ENCODE results near the gene ELOVL5. TPM values are rescaled to one million over a fixed set of nuclear protein-coding genes. Genes with fewer than 3 reads are reported as not detected.
"Not testable (repeated sequence)": the region's sequence is repeated elsewhere in the genome, so short reads cannot be mapped to it uniquely, and the experiment has no call there.

Gene ELOVL5
- polyA plus RNA-seq, 1 donor from 2014 or later = 31.2 TPM

- Histone ChIP-seq H3K36me3 (ENCODE audit: insufficient read depth, low read length) (no peaks in the 10 kb centered on the region), H3K79me2 (replicated peaks; ENCODE audit: insufficient read depth, low read length) (no peaks in the 10 kb centered on the region), H4K20me1 (ENCODE audit: insufficient read depth) (no peaks in the 10 kb centered on the region), H3K4me2 (ENCODE audit: low read length) (no peak overlapping the region), H2AFZ (ENCODE audit: low read depth, low read length) (no peak overlapping the region), H3K27ac (ENCODE audit: low read length) (no peak overlapping the region), H3K9me3 (ENCODE audit: low read length) (no peaks in the 10 kb centered on the region), H3K27me3 (ENCODE audit: insufficient read depth, low read depth, low read length) (no peaks in the 10 kb centered on the region), H3K4me3 (ENCODE audit: low read length) (no peak overlapping the region), H3K9ac (ENCODE audit: low read length) (no peak overlapping the region), H3K9me2 (ENCODE audit: insufficient read depth, low read length) (no peaks in the 10 kb centered on the region), H3F3A (ENCODE audit: insufficient read depth, low read length, poor library complexity, severe bottlenecking) (no peaks in the 10 kb centered on the region)
- TF ChIP-seq EP300 (conservative IDR thresholded peaks at IDR 0.05; ENCODE audit: poor library complexity, severe bottlenecking) (no peak), RAD21 (conservative IDR thresholded peaks at IDR 0.05) (no peak), POLR2AphosphoS5 (IDR thresholded peaks at IDR 0.05) (no peak), TAF1 (IDR thresholded peaks at IDR 0.05; ENCODE audit: low read depth) (no peak), SMC3 (conservative IDR thresholded peaks at IDR 0.05; ENCODE audit: poor library complexity) (no peak), EZH2 (IDR thresholded peaks at IDR 0.05; ENCODE audit: borderline replicate concordance, insufficient read depth, low read length, poor library complexity, severe bottlenecking) (no peak), MXI1 (conservative IDR thresholded peaks at IDR 0.05; ENCODE audit: poor library complexity, severe bottlenecking) (no peak)
- TF ChIP-seq, protein P1, sequence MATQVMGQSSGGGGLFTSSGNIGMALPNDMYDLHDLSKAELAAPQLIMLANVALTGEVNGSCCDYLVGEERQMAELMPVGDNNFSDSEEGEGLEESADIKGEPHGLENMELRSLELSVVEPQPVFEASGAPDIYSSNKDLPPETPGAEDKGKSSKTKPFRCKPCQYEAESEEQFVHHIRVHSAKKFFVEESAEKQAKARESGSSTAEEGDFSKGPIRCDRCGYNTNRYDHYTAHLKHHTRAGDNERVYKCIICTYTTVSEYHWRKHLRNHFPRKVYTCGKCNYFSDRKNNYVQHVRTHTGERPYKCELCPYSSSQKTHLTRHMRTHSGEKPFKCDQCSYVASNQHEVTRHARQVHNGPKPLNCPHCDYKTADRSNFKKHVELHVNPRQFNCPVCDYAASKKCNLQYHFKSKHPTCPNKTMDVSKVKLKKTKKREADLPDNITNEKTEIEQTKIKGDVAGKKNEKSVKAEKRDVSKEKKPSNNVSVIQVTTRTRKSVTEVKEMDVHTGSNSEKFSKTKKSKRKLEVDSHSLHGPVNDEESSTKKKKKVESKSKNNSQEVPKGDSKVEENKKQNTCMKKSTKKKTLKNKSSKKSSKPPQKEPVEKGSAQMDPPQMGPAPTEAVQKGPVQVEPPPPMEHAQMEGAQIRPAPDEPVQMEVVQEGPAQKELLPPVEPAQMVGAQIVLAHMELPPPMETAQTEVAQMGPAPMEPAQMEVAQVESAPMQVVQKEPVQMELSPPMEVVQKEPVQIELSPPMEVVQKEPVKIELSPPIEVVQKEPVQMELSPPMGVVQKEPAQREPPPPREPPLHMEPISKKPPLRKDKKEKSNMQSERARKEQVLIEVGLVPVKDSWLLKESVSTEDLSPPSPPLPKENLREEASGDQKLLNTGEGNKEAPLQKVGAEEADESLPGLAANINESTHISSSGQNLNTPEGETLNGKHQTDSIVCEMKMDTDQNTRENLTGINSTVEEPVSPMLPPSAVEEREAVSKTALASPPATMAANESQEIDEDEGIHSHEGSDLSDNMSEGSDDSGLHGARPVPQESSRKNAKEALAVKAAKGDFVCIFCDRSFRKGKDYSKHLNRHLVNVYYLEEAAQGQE (IDR thresholded peaks at IDR 0.05; ENCODE audit: borderline replicate concordance) = no peak
- TF ChIP-seq, protein P2, sequence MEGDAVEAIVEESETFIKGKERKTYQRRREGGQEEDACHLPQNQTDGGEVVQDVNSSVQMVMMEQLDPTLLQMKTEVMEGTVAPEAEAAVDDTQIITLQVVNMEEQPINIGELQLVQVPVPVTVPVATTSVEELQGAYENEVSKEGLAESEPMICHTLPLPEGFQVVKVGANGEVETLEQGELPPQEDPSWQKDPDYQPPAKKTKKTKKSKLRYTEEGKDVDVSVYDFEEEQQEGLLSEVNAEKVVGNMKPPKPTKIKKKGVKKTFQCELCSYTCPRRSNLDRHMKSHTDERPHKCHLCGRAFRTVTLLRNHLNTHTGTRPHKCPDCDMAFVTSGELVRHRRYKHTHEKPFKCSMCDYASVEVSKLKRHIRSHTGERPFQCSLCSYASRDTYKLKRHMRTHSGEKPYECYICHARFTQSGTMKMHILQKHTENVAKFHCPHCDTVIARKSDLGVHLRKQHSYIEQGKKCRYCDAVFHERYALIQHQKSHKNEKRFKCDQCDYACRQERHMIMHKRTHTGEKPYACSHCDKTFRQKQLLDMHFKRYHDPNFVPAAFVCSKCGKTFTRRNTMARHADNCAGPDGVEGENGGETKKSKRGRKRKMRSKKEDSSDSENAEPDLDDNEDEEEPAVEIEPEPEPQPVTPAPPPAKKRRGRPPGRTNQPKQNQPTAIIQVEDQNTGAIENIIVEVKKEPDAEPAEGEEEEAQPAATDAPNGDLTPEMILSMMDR (IDR thresholded peaks at IDR 0.05; ENCODE audit: poor library complexity, severe bottlenecking) = no peak
Measured at GRCh38 chr6:53390010-53390409, 41.3 kb upstream of the ELOVL5 start.

GRCh38 chr6:53388615-53389014, 39.9 kb upstream of the ELOVL5 start:
- H4K20me1 ChIP-seq (ENCODE audit: insufficient read depth); H2AFZ ChIP-seq (ENCODE audit: low read depth, low read length); H3K79me2 ChIP-seq (replicated peaks; ENCODE audit: insufficient read depth, low read length); H3K9me3 ChIP-seq (ENCODE audit: low read length); H3K9me2 ChIP-seq (ENCODE audit: insufficient read depth, low read length); H3K27me3 ChIP-seq (ENCODE audit: insufficient read depth, low read depth, low read length); H3K9ac ChIP-seq (ENCODE audit: low read length); H3K4me2 ChIP-seq (ENCODE audit: low read length); H3K27ac ChIP-seq (ENCODE audit: low read length); H3F3A ChIP-seq (ENCODE audit: insufficient read depth, low read length, poor library complexity, severe bottlenecking); H3K36me3 ChIP-seq (ENCODE audit: insufficient read depth, low read length); H3K4me3 ChIP-seq (ENCODE audit: low read length): not testable (repeated sequence)

DNA sequence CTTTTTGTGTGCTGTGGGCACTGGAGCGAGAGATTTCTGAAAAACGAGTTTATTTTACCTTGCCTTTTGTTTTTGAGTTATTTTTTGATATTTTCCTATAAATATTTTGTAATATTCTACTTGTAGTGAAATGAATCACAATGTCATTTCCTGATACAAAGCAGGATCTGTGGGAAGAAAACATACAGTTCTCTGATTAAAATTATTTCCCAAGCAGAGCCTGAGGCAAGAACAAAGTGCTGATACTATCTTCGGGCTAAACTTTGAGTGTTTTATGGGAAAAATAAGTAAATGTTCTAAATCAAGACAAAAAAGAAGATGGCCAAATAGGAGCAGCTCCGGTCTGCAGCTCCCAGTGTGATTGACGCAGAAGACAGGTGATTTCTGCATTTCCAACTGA, 33.7 kb upstream of the ELOVL5 start:
- Histone ChIP-seq H3K9me3 (ENCODE audit: low read length) (no peaks in the 10 kb centered on the region), H3K9me2 (ENCODE audit: insufficient read depth, low read length) (no peaks in the 10 kb centered on the region), H3K27ac (ENCODE audit: low read length) (no peak overlapping the region), H3K36me3 (ENCODE audit: insufficient read depth, low read length) (no peaks in the 10 kb centered on the region), H2AFZ (ENCODE audit: low read depth, low read length) (no peak overlapping the region), H3K9ac (ENCODE audit: low read length) (no peak overlapping the region), H3K4me2 (ENCODE audit: low read length) (no peak overlapping the region), H3K4me3 (ENCODE audit: low read length) (no peak overlapping the region), H3K27me3 (ENCODE audit: insufficient read depth, low read depth, low read length) (no peaks in the 10 kb centered on the region), H3F3A (ENCODE audit: insufficient read depth, low read length, poor library complexity, severe bottlenecking) (no peaks in the 10 kb centered on the region), H4K20me1 (ENCODE audit: insufficient read depth) (no peaks in the 10 kb centered on the region), H3K79me2 (replicated peaks; ENCODE audit: insufficient read depth, low read length) (no peaks in the 10 kb centered on the region)
- TF ChIP-seq EZH2 (IDR thresholded peaks at IDR 0.05; ENCODE audit: borderline replicate concordance, insufficient read depth, low read length, poor library complexity, severe bottlenecking) (no peak), RAD21 (conservative IDR thresholded peaks at IDR 0.05) (no peak), MXI1 (conservative IDR thresholded peaks at IDR 0.05; ENCODE audit: poor library complexity, severe bottlenecking) (no peak), EP300 (conservative IDR thresholded peaks at IDR 0.05; ENCODE audit: poor library complexity, severe bottlenecking) (no peak), TAF1 (IDR thresholded peaks at IDR 0.05; ENCODE audit: low read depth) (no peak), SMC3 (conservative IDR thresholded peaks at IDR 0.05; ENCODE audit: poor library complexity) (no peak), POLR2AphosphoS5 (IDR thresholded peaks at IDR 0.05) (no peak)
- TF ChIP-seq, protein P2 (IDR thresholded peaks at IDR 0.05; ENCODE audit: poor library complexity, severe bottlenecking) = no peak
- TF ChIP-seq, protein P1 (IDR thresholded peaks at IDR 0.05; ENCODE audit: borderline replicate concordance) = no peak

All from neural cell (in vitro differentiated cells).